Fibroblast of peridontal ligament (primary cell): ENCODE measurements around the gene KIF13A.
"Not testable (repeated sequence)": the region's sequence is repeated elsewhere in the genome, so short reads cannot be mapped to it uniquely, and the experiment has no call there.

ENCODE experiments used
- DNase-seq: peaks from one replicate; pipeline ENCODE4 v3.0.0-alpha.2; 2010; ENCODE audit errors: extremely low read depth

Gene KIF13A

DNA sequence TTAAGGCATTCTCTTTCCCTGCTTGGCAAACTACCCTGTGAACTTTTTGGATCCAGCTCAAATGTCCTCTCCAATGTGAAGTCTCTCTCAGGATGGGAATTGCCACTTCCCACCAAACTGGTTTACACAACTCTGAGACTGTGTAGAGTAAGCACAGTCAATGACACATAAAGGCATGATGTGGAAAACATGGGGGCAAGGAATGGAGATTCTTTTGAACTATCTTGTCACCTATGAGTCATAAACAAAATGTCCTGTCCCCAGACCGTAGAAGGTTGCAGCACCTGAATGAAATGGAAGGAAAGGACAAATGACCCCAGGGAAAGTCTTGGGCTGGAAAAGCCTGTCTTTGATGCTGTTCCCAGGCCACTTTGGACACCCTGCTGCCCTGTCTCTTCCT is 11.0 kb upstream of the KIF13A start:
- DNase-seq, result peak; percentile 41

DNA sequence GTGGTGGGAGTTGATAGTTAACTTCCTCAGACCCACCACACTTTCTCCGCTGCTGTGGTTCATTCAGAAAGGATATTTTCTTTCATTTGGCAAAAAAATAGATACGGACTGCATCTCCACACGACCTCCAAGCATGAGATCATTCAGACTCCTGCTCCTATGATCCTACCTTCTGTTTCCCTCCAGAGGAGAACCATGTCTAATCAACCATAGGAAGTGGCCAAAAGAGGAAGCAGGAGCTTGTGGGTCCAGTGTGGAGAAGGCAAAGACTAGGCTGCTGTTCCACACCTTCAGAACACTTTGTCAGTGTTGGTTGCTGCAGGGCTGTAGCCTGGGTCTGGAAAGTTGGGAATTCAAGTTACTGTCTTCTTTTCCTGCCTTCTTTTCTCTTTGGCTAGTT is 10.6 kb upstream of the KIF13A start:
- no peak for DNase-seq

DNA sequence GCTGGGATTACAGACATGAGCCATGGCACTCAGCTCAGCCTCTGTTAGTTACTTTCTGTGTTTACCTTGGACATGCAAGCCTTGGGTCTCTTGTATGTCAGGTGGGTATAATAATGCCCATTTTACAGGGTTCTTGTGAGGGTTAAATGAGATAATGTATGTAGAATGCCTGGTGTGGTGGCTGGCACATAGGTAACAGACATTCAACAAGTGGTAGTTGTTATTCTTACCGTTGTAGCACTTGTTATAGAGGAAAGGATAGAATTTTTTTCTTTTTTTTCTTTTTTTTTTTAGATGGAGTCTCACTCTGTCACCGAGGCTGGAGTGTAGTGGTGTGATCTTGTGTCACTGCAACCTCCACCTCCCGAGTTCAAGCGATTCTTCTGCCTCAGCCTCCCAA is 8.0 kb upstream of the KIF13A start:
- no peak for DNase-seq

DNA sequence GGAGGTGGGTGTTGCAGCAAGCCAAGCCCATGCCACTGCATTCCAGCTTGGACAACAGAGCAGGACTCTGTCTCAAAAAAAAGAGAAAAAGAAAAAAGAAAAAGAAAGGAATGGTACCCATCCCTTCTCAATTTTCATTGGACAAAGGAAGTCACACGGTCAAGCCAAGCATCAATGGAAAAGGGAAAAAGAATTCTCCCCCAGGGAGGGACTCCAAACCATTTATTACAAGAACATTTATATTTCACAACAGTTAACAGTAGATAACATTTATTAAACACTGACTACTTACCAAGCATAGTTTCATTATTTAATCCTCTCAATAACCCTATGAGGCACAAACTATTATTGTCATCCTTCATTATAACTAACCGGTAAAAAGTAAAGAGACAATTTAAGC is 6.6 kb upstream of the KIF13A start:
- DNase-seq, result peak; percentile 34

DNA sequence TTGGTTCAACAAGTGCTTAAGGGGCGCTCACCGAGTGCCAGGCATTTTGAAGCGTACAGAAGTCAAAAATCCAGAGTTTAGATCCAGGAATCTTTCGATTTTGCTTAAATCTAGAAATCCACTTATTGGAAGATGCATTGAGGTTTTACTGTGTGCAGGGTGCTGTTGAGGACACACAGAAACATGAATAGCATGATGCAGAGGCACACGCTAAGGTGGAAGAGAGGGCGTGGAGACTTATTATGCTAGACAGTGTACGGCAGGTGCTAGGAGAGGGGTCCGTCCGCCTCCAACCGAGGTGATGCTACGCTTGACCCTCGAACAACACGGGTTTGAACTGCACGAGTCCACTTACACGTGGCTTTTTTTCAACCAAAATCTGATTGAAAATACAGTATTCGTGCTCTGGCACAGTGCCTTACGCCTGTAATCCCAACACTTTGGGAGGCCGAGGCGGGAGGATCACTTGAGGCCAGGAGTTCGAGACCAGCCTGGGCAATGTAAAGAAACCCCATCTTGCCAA is 1.0 kb upstream of the KIF13A start:
- DNase-seq, result no peak

DNA sequence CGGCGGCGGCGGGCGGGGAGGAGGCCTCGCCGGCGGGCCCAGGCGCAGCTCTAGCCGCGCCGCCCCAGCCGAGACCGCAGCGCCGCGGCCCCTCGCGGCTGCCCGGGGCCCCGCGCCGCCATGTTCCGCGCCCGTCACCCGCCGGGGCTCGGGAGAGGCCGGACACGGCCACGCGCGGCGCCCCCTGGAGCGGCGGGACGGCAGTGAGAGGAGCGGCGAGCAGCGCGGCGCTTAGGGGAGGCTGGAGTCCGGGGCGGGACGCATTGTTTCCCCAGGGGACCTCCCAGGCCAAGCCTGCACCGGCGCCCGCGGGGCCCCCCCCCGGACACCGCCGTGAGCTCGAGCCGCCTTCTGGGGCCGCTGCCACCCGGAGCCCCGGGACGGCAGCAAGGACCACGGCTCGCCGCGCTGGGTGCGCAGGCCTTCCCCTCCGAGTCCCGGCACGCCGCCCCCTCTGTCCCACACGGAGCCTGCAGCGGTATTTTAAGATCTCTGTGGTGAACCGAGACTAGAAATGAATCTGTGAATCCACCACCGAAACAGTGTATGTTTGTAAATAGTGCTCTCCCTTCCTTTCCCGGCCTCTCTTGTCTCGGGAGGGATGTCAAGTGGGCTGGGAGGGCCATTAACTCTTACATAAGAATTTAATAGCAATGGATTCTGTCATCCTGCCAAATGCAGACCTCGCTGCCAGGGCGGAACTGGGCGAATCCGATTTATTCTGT is 424 bp upstream of the KIF13A start:
- DNase-seq, result peak; percentile 68

DNA sequence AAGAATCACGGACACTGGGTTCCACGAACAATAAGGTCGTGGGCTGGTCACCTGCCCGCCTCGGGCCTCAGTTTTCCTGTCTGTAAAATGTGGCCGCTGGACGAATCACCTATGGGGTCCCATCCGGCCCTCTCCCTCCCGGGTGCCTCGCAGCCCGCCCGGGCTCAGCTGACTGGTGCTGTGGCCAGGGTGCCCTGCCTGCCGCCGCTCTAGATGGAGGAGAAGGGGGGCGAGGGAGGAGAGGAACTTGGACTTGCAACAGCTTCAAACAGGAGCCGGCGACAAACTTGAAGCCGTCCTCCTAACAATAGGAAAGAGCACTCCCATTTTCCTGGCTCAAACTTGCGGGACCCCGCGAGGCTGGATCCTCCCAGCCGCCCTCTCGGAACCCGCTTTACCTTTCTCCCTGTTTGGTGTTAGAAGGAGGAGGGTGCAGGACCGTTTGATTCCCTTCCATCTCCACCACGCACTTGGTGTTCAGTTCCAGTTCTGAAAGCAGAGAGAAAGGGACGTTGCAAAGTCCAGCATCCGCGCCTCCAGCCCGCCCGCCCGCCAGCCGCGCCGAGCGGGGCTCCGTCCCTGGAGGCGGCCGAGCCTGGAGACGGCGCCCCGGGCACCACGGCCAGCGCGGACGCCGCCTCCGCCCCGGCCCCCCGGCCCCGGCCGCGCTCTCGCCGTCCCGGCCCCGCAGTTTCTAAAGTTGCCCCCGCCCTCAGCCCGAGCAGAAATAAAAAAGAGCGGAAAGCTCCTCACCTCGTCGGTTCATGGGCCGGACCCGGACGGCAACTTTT is 584 bp downstream of the KIF13A start:
- peak; percentile 43 for DNase-seq

DNA sequence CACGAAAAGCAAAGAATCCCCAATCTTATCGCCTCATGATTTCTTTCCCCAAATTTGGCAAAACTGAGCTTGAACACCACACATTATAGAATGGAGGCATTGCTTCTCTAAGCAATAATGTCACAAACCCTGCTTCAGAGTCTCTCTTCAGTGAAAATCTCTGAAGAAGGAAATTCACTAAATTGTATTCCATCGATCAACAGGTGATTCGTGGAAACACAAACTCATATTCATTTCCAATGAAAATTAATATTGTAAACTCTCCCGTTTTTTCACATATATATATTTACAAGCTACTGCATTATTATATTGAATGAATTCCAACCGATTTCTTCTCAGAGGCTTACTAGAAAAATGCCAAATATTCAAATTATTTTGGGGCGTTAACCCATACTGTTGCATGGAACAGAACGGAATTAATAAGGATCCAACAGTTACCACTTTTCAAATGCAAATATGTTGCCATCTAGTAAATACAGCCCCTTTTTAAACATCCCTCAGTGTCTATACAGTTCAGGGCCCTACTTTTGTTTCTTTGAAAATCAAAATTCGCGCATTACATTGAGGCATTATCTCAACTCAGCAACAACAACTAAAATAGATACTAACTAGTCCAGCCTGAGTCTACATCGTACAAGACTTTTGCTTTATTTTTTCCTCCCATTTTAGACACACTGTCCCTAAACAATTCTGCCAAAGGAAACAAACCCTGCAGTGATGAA is 1.3 kb downstream of the KIF13A start:
- no peak for DNase-seq

DNA sequence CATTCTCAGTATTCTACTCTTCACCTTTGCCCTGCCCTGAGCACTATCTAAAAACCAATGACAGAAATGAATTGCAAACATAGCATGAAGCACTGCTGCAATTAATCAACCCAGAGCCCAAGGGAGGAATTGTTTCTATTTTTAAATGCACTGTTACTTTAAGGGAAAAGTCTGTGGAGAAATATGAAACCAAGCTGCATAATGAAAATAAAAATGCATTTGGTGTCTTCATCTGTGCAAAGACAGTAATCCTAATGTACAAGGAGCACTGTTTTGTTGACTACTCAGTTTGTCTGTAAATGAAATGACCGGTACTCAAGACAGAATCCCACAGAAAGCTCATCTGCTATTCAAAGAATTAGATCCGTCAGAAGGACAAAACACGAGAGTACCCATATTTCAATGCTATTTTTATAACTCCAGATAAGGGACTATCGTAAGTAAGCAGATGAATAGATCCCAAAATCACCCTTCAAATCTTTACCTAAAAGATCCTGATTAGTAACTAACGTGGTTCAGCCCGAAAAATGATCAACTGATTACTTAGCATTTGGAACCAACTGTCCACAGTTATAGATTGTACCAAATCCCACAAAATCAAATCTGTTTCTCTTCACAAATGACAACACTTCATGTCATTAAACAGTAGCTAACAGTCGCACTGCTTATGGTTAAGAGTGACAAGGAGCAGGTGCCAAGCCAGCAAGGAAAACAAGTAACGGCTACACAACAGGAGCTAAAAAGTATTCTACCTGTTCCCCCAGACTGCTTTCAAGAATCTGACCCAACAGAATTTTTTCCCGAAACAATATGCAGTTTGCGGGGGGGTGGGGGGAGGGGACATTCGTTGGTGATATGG is 2.4 kb downstream of the KIF13A start:
- peak; percentile 60 for DNase-seq

DNA sequence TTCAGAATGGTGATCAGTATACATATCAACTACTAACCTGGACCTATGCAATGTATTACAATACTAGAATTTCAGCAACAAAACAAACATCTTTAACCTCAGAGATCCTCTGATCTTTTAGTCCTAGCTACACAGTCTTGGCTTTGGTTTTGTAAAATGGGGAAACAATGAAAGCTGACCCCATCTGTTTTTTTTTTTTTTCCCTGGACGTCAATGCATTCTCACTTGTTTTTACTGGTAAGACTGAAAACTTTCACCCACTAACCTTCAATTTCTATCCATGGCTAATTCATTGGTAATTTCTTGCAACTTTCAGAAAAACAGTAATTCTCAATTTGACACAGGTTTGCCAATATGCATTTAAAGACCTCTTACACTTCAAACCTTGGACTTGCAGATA is 3.0 kb downstream of the KIF13A start:
- DNase-seq, result no peak

DNA sequence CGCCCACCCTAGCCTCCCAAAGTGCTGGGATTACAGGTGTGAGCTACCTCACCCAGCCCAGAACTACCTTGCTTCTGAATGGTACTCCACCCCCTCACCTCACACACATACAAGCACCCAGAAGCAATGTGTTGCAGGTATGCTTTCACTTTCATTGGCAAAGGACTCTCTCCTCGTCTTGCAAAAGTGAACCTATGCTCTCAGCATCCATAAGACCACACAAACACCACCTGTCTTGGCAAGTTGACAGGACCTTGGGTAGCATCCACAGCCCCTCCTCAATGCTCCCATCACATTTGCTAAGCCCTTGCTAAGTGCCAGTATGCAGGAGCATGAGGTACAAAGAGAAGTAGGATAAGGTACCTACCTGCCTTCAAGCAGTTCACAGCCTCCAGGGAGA is 3.7 kb downstream of the KIF13A start:
- DNase-seq, result no peak

DNA sequence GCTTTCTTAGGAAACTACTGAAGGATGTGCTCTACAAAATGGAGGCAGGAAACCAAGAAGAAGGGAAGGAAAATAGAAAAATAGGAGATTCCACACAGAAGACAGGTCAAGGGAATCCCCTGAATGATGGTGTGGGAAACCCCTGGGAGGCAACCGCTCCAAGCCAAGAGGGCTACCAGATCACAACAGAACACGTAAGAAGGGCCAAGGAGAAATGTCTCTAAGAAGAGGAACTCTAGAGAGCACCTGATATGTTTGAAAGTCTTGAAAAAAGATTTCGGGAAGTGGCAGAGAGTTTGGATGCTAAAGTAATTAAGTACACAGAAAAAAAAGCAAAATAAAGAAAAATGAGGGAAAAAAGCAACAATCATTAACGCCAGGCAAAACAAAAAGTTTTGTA is 7.1 kb downstream of the KIF13A start:
- no peak for DNase-seq

DNA sequence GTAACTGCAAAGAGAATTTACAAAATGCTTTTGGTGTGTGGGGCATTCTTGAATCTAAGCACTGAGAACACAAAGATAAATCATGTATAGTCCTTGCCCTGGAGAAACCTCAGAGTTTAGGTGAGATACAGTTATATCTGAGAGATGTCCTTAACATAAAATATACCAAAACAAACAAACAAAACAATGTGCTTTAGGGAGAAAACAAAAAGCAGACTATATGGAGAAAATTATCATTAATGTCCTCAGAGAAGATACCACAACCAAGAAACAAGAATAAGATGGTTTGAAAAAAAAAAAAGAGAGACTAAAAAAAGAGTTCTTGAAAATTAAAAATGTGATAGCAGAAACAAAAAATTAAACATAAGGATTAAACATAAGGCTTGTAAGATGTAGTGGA is 8.0 kb downstream of the KIF13A start:
- DNase-seq, result no peak

DNA sequence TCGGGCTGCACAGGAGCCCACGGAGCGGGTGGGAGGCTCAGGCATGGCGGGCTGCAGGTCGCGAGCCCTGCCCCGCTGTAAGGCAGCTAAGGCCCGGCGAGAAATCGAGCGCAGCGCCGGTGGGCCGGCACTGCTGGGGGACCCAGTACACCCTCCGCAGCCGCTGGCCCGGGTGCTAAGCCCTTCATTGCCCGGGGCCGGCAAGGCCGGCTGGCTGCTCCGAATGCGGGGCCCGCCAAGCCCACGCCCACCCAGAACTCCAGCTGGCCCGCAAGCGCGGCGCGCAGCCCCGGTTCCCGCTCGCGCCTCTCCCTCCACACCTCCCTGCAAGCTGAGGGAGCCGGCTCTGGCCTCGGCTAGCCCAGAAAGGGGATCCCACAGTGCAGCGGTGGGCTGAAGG is 11.2 kb downstream of the KIF13A start:
- DNase-seq, result not testable (repeated sequence)

DNA sequence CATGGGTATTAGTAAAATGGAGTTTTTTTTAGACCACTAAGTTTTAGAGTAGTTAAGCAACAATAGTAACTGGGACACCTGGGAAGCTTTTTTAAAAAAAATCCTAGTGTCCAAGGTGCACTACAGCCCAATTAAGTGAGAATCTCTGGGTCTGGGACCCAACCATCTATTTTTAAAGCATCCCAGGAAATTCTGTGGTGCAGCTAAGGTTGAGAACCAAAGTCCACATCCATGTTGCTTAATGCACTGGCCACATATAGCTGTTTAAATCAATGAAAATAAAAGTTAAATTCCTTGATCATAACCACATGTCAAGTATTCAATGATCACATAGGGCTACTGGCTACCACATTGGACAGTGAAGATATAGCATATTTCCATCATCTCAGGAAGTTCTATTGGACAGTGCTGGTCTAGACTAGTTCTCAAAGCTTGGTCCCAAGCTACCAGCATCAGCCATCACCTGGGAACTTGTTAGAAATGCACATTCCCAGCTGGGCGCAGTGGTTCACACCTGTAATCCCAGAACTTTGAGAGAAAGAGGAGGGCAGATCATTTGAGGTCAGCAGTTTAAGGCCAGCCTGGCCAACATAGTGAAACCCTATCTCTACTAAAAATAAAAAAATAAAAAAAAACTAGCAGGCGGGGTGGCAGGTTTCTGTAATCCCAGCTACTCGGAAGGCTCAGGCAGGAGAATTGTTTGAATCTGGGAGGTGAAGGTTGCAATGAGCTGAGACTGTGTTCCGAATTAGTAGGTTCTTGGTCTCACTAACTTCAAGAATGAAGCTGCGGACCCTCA is 12.7 kb downstream of the KIF13A start:
- DNase-seq, result no peak

DNA sequence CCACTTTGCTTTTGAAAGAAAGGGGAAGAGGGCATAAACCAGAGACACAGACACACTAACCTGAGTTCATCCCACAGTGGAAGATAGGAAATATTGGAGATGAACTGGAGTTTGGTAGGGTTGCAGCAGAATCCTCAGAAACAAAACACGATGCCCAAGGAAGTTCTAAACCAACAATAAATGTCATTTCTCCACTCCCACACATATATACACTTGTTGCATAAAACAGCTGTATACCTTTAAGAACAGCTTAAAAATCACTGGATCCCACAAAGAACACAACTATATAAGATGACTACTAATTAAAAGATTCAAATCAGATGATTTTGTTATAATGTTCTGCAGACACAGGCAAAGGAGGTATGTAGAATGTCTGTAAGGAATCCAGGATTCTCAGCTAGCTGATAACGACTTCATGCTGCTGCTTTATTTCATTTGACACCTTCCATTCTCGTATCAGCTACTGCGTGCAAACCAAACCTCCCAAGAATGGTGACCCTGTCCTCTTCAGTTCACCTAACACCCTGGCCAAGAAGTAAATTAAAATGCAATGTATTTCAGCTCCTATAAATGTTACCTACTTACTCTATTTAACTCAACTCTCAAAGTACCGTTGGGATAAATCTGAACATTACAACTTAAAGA is 14.3 kb downstream of the KIF13A start:
- DNase-seq, result no peak

DNA sequence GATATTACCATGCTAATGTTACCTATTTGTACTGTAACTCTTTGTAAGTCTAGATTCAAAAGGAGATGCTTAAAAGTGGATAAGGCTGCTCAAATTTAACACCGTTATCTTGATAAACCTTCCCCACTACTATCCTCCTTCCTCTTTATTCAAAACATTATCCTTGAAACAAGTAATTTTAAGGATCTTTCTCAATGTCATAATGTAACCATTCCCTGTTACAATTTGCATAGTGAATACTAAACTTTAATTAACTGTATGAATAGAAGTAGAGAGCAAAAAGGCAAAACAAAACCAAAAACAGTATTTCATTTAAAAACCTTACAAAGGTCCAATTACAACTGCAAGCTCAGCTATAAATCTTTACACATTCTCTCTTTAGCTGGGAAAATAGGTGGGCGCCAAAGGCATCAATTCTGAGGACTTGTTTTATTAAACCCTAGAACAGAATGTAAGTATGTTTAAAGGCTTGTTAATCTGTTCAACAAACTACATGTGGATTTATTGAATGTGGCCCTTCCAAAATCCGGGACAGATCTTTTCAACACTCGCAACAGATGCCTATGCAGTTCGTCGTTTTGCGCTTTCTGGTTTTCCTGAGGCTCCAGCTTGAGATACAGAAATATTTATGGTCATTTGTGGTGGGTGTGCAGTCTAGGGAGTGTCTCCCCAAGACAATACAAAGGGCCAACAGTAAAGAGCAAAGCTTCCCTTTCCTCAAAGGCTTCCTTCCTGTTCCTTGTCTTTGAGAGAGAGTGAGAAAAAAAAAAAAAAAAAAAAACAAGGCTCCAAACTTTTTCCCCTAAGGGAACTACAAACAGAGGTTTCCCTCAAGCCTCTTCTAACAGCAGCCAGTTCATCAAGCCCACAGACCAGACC is 15.1 kb downstream of the KIF13A start:
- no peak for DNase-seq

DNA sequence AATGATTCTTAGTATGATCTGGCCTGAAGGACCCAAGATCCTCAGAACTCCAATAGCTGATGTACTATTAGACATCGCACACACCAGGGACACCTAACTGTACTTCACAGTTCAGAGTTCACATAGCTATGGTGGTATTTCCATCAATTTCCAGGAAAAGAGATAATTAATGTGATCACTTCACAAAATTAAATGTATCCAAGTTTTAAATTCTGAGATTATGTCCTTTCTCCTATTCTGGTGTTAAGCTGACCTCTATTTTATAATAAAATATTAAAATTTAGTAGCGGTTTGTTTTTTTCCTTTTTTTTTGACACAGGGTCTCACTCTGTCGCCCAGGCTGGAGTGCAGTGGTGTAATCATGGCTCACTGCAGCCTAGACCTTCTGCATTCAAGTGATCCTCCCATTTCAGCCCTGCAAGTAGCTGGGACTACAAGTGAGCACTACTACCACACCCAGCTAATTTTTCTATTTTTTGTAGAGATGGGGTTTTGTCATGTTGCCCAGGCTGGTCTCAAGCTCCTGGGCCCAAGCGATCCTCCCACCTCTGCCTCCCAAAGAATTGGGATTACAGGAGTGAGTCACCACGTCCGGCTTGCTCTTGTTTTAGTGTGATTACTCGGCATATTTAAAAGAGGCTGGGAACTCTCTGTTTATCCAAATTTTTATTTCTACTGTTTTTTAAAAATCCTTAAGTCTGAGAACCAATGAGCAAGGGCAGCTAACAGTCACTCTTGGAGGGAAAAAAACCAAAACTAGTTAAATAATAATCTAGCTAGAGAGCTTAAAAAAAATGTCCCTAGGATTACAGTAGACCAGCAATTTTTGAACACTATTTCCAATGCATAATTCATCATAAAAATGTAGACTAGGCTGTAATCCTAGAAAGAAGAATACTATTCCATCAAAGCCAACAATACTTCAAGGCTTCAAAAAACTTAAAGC is 16.0 kb downstream of the KIF13A start:
- peak; percentile 88 for DNase-seq
